HG03280 (cell line): ENCODE results near the gene PEAK3.

Source experiments
- ATAC-seq: cut with Tn5 transposase; IDR thresholded peaks from one replicate; pipeline ENCODE4 v1.9.1; 2021; ENCODE audit warnings: mild to moderate bottlenecking, moderate library complexity; ENCODE audit not compliant: unreplicated experiment

The PEAK3 gene, protein sequence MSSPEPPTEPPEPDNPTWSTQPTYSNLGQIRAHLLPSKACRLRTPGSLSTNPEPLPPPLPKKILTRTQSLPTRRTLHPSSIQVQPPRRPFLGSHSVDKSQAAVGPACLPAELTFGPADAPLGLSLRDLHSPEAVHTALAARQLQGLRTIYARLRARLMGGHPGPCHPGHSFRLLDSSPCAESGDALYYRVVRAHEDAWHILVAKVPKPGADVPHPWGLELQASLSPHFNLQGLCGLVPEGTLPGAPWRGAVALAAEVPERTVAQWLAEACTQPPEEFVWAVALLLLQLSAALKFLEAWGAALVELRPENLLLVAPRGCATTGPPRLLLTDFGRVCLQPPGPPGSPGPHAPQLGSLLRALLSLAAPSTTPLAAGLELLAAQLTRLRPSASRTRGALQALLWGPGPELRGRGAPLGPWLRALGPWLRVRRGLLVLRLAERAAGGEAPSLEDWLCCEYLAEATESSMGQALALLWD

GRCh38 chr19:2282062-2282861 lies at the start of gene PEAK3:
PEAK3 (minus strand) TSS chr19:2282175; CDS start chr19:2280931, 1,244 bp downstream.
- no peak for ATAC-seq

DNA sequence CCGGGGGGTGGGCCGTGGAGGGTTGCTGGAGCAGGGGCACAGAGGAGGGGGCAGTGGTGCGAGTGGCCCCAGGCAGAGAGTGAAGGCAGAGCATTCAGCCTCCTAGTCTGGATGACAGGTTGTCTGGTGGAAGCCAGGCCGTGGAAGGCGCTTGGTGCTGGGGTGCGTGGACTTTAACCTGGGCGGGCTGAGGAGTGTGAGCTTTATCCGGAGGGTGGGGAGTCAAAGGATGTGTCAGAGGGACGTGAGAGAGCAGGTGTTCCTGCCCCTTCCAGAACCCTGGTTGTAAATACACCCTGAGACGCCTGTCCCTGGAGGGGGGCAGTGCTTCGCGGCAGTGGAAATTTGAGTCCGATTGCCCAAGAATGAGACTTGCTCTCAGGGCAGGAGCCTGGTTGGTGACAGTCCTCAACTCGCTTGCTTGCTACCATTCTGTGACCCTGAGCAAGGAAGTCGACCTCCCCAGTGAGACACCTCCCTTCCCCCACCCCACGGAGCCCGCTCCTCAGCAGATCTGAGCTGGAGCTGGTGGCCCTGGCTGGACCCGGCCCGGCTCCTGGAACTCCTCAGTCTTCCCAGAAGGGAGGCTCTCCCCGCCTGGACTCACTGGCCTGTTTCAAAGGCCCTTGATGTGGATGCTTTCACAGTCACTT lies 48.8 kb upstream of the PEAK3 start:
- ATAC-seq = no peak

GRCh38 chr19:2330255-2330631 lies 48.3 kb upstream of the PEAK3 start:
- ATAC-seq = no peak

DNA sequence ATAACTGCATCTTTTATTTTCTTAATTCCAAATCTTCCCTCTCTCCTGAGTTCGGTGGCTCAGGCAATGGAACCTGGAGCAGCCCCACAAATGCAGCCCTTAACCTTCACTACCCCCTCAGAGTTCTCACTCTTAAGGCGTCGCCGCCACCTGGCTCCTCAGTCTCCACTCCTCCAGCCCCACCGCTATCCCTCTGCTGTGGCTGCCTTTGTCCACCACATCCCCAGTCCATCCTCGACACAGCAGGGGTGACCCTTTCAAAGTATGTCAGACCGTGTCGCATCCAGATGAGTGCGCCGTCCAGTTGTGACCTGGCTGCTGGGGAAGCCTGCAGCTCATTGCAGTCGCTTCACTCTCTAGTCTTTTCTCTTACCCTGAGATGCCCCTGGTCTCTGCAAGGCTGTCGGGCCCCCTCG lies 47.5 kb upstream of the PEAK3 start:
- no peak for ATAC-seq

DNA sequence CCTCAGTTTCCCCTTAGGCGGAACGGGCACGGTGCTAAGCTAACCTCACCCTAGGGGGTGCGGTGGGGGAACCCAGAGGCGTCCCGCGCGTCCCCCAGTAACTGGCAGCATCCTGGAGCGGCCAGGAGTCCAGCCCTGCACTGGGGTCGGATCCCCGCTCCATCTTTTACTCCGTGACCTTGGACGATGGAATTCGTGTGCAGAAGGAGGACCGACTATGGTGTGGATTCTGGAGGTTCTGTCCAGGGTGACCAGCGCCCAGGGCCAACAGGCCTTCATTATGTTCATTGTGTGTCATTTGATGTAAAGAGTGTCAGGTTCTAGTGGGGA lies 47.1 kb upstream of the PEAK3 start:
- no peak for ATAC-seq

DNA sequence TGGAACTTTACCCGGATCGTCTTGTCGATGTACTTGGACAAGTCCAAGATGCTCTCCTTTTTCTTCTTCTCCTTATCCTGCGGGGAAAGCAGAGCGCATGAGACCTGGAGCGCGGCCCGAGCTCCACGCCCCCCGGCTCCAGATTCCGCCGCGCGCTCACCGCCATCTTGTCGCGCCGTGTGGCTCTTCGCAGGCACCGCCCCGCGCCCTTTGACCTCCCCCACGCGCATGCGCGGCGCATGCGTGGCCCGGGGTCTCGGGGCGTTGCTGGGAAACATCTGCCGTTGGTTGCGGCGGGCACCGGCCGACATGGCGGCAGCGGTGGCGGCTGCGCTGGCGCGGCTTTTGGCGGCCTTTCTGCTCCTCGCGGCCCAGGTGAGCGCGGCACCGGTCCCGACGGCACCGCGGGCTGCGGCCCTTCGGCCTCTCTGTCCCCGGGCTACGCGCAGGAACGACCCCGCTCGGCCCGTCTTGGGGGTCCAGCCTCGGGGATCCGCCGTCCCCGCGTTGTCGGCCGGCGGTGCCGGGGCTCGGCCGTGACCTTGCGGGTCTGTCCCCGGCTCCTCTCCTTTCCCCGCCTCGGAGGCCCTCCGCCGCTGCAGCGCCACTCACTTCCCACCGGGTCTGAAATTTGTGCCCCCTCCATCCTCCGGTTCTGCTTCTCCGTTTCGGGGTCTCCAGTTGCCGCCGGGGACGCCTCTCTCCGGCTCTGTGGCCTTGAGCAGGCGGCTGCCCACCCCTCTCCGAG lies 46.6 kb upstream of the PEAK3 start, which contains the start of the genes LSM7 and SPPL2B:
LSM7 (minus strand) TSS at position 186 of the 748 bp plus-strand sequence; CDS start at position 166, 20 bp downstream.
SPPL2B (plus strand) TSS at position 284 of the 748 bp plus-strand sequence; CDS start at position 310, 26 bp downstream.
- ATAC-seq = peak; percentile 60

- ATAC-seq = peak; percentile 40
These were observed 45.9 kb upstream of the PEAK3 start for GRCh38 chr19:2327773-2328400.

DNA sequence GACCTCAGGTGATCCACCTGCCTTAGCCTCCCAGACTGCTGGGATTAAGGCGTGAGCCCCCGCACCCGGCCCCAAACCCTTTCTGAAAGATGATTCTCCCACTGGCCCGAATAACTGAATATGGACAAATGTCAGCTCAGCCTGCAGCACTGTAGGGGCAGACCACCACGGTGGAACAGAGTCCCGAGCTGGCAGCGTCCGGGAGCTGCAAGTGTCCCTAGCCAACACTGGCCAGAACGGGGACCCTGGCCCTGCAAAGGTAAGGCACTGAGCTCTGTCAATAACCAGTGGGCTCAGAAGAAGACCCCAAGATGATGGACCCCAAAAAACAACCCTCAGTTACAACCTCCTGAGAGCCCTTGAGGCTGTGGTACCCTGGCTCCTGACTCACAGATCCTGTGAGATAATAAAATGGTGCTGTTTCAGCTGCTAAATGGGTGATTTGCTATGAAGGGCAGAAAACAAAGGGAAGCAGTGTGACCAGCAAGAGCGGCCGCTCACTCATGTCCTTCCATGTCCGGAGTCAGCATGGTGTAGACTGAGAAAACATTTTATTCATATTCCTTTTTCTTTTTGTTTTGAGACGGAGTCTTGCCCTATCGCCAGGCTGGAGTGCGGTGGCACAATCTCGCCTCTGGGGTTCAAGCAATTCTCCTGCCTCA lies 44.9 kb upstream of the PEAK3 start:
- no peak for ATAC-seq

- no peak for ATAC-seq
These were observed 43.5 kb upstream of the PEAK3 start for GRCh38 chr19:2325281-2326046.

GRCh38 chr19:2324220-2324948 lies 42.4 kb upstream of the PEAK3 start:
- ATAC-seq = no peak

DNA sequence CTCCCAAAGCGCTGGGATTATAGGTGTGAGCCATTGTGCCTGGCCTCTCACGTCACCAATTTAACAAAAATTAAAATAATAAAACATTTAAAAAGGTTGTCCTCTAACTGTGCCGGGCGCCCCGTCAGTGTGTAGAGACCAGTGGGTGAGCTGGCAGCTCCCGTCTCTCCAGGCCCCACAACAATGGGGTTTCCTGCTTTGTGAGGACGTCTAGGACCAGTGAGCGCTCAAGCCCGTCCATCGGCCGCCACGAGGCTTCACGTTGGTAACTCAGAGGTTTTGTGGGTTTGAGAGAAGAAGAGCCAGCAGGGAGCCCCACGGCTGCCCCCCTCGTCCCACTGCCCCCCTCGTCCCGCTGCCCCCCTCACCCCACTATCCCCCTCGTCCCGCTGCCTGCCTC lies 41.7 kb upstream of the PEAK3 start:
- ATAC-seq = no peak

GRCh38 chr19:2321565-2322283 lies 39.7 kb upstream of the PEAK3 start:
- no peak for ATAC-seq

- no peak for ATAC-seq
These were observed 39.0 kb upstream of the PEAK3 start for GRCh38 chr19:2320939-2321338.

GRCh38 chr19:2320049-2320448 lies 38.1 kb upstream of the PEAK3 start:
- ATAC-seq = no peak

DNA sequence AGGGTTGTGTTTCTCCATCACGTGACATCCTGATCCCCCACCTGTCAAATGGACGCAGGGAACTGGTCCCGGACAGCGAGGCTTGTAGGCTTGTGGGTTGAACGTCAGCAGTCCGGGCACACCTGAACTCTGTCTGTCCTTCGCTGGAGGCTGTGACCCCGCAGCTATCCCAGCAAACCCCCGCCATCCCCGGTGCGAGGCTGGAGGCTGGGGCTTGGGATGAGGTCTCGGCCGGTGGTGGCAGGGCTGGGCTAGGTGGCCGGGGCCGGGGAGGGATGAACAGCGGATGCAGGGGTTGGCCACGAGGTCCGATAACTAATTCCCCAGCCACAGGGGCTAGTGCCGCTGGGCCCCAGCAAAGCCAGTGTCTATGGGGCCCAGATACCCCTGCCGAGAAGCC lies 37.6 kb upstream of the PEAK3 start:
- no peak for ATAC-seq

GRCh38 chr19:2318923-2319322 lies 36.9 kb upstream of the PEAK3 start:
- ATAC-seq = no peak

DNA sequence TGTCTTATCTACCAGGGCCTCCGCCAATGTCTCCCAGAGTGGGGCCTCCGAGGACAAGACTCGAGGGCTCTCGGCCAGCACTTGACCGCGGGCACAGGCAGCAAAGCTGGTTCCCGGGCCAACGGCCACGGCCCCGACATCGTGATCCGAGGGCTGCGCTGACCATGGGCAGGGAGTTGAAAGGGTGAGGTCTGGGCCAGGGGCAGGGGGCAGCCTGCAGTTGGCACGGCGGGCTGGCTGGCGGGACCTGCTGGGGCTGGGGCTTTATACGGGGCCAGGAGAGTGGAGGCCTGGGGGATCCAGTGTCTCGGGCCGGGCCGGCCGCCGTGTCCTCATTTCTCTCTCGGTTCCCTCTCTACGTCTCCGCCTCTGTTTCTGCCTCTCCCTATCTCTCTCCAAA lies 35.8 kb upstream of the PEAK3 start:
- ATAC-seq = no peak

DNA sequence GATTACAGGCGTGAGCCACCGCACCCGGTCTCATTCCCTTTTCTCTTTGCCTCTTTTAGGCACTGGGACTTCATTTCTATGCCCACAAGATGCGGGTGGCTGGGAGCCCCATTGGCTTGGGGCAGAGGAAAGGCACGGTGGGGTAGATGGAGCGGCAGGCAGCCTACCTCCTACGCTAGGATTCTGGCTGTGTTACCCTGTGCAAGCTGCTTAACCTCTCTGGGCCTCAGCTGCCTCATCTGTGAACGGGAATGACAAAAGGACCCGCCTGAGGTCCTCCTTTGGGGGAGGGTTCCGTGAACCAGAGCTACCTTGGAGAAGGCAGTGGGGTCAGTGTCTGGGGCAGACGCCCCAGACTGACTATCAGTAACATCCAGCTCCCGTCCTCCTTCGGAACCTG lies 35.3 kb upstream of the PEAK3 start:
- ATAC-seq = no peak
